ENCODE measurements around the gene MX2. TPM values are rescaled to one million over a fixed set of nuclear protein-coding genes. Genes with fewer than 3 reads are reported as not detected.

MX2 gene
- total and polyA plus RNA-seq, 10 of the 15 experiments (the other 5 are each of a cell fraction or from before 2014, with no cell fraction given) = 10.5 to 167 (median 46.1) TPM

DNA sequence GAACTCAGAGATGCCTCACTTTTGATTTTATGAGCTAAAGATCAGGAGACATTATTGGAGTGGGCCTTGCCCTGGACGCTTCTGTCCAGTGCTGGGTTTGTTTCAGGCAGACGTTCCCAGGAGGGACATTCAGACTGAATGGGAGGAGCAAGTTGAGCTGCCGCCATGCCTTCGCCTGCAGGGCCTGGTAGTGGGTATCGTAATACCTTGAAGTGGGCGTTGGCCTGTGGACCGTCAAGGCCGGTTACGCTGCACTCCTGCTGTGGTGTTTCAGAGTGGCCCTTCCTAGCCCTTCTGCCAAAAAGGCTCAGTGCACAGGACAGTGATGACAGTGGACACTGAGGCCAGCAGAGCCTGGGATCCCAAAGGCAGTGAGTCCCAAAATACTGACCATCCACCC, 43.6 kb upstream of the MX2 start:
- Histone ChIP-seq H3K4me3 (no peak overlapping the region), H3K27me3 (replicated peaks in 1 of 2; ENCODE audit: control insufficient read depth in 2 of 2, insufficient read depth in 2 of 2, low read length in 1 of 2) (peaks cover 0 to 2% of the 10 kb centered on the region in 2 experiments; a peak in 2 of 4 replicates), H3K27ac (ENCODE audit: control insufficient read depth, insufficient read depth) (no peak overlapping the region), H3K4me2 (ENCODE audit: control insufficient read depth, insufficient read depth) (no peak overlapping the region), H3K4me1 (ENCODE audit: control insufficient read depth, insufficient read depth, low read length) (no peaks in the 10 kb centered on the region), H2AFZ (ENCODE audit: control insufficient read depth, low read depth, low read length) (no peak overlapping the region), H4K20me1 (ENCODE audit: control insufficient read depth, insufficient read depth) (no peaks in the 10 kb centered on the region; the same call in 1 of the 2 replicates), H3K9ac (ENCODE audit: control insufficient read depth, insufficient read depth, low read length) (no peak overlapping the region), H3K79me2 (ENCODE audit: control insufficient read depth, insufficient read depth, low read length) (no peaks in the 10 kb centered on the region), H3K9me3 (replicated peaks; ENCODE audit: control insufficient read depth, insufficient read depth, low read length) (no peaks in the 10 kb centered on the region), H3K36me3 (ENCODE audit: control insufficient read depth in 2 of 2, insufficient read depth in 2 of 2, low read length in 1 of 2) (no peaks in the 10 kb centered on the region)
- ChIA-PET SMC1A (ENCODE audit: uncharacterized antibody, unreplicated experiment) (interaction anchor here (0.6 to 1.3 kb wide), 3 partner anchors 9 to 100 kb away, joined by 3 to 4 read pairs (median 3); no protein-coding TSS in a partner anchor), CTCF (interaction anchor here (1.6 to 3.7 kb wide), 2 partner anchors 13 to 35 kb away, joined by 4 to 15 read pairs; no protein-coding TSS in a partner anchor), RAD21 (ENCODE audit: unreplicated experiment) (interaction anchor here (2.2 kb wide), 1 partner anchor 35 kb away, joined by 13 read pairs; no protein-coding TSS in a partner anchor), POLR2A (no interaction called here)
- DNase-seq (ENCODE audit: low read depth, low spot score) (no peak), ATAC-seq (no peak), FAIRE-seq (no peak)
- WGBS (ENCODE audit: insufficient coverage, insufficient replicate concordance, low lambda C conversion rate, missing lambda C conversion rate) = 60% methylated on average over 9 of the region's 9 CpGs
- TF ChIP-seq CBFB (IDR thresholded peaks at IDR 0.05; ENCODE audit: low read depth) (no peak), MTA3 (IDR thresholded peaks at IDR 0.05; ENCODE audit: borderline replicate concordance, low read length) (no peak)
- in situ Hi-C loops (cut with MboI) = no loop called here
- intact Hi-C loops (cut with micrococcal nuclease; ENCODE audit: unreplicated experiment) = no loop called here
- no TSS peak for BruUV-seq (replicated peaks)

DNA sequence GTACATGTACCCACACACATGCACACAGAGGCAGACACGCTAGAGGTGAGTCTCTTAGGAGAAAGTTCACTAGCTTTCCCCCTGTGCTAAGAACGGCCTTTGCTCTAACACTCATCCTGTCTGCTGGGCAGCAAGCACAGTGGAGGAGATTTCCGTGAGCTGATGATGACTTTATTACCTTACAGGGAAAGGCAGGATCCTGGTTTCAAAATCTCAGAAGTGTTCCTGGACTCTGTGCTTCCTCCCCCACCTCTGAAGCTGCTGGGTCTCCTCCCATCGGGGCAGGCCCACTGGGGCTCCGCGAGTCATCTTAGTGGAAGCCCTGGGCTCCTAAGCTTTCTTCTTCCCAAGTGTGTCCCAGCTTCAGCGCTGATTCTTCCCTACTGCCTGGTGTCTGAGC, 42.6 kb upstream of the MX2 start:
- ChIA-PET RAD21 (ENCODE audit: unreplicated experiment) (interaction anchor here (2.2 kb wide), 1 partner anchor 36 kb away, joined by 13 read pairs; no protein-coding TSS in a partner anchor), CTCF (interaction anchor here (1.6 to 3.7 kb wide), 2 partner anchors 12 to 36 kb away, joined by 4 to 15 read pairs; no protein-coding TSS in a partner anchor), POLR2A (no interaction called here), SMC1A (ENCODE audit: uncharacterized antibody, unreplicated experiment) (interaction anchor here (1.3 kb wide), 1 partner anchor 92 kb away, joined by 3 read pairs; no protein-coding TSS in a partner anchor)
- no peak overlapping the region for H3K9ac ChIP-seq (ENCODE audit: control insufficient read depth, insufficient read depth, low read length)
- H3K27me3 ChIP-seq (replicated peaks in 1 of 2; ENCODE audit: control insufficient read depth in 2 of 2, insufficient read depth in 2 of 2, low read length in 1 of 2) = peaks cover 0 to 2% of the 10 kb centered on the region in 2 experiments; a peak in 2 of 4 replicates
- FAIRE-seq (no peak), DNase-seq (ENCODE audit: low read depth, low spot score) (no peak), ATAC-seq (no peak)
- no peaks in the 10 kb centered on the region for H3K4me1 ChIP-seq (ENCODE audit: control insufficient read depth, insufficient read depth, low read length)
- 57% methylated on average over 7 of the region's 7 CpGs for WGBS (ENCODE audit: insufficient coverage, insufficient replicate concordance, low lambda C conversion rate, missing lambda C conversion rate)
- H3K4me3 ChIP-seq = no peak overlapping the region
- no peaks in the 10 kb centered on the region for H3K36me3 ChIP-seq (ENCODE audit: control insufficient read depth in 2 of 2, insufficient read depth in 2 of 2, low read length in 1 of 2)
- H4K20me1 ChIP-seq (ENCODE audit: control insufficient read depth, insufficient read depth) = no peaks in the 10 kb centered on the region; the same call in 1 of the 2 replicates
- intact Hi-C loops (cut with micrococcal nuclease; ENCODE audit: unreplicated experiment) (no loop called here), in situ Hi-C loops (cut with MboI) (no loop called here)
- no peak overlapping the region for H3K27ac ChIP-seq (ENCODE audit: control insufficient read depth, insufficient read depth)
- no TSS peak for BruUV-seq (replicated peaks)
- H3K4me2 ChIP-seq (ENCODE audit: control insufficient read depth, insufficient read depth) = no peak overlapping the region
- H2AFZ ChIP-seq (ENCODE audit: control insufficient read depth, low read depth, low read length) = no peak overlapping the region
- no peaks in the 10 kb centered on the region for H3K9me3 ChIP-seq (replicated peaks; ENCODE audit: control insufficient read depth, insufficient read depth, low read length)
- H3K79me2 ChIP-seq (ENCODE audit: control insufficient read depth, insufficient read depth, low read length) = no peaks in the 10 kb centered on the region
- TF ChIP-seq, protein P1, sequence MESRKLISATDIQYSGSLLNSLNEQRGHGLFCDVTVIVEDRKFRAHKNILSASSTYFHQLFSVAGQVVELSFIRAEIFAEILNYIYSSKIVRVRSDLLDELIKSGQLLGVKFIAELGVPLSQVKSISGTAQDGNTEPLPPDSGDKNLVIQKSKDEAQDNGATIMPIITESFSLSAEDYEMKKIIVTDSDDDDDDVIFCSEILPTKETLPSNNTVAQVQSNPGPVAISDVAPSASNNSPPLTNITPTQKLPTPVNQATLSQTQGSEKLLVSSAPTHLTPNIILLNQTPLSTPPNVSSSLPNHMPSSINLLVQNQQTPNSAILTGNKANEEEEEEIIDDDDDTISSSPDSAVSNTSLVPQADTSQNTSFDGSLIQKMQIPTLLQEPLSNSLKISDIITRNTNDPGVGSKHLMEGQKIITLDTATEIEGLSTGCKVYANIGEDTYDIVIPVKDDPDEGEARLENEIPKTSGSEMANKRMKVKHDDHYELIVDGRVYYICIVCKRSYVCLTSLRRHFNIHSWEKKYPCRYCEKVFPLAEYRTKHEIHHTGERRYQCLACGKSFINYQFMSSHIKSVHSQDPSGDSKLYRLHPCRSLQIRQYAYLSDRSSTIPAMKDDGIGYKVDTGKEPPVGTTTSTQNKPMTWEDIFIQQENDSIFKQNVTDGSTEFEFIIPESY (IDR thresholded peaks at IDR 0.05) = no peak
- TF ChIP-seq NFXL1 (IDR thresholded peaks at IDR 0.05; ENCODE audit: borderline replicate concordance) (no peak), PBX3 (IDR thresholded peaks at IDR 0.05; ENCODE audit: insufficient replicate concordance, low read depth, low read length) (no peak), CBX5 (IDR thresholded peaks at IDR 0.05; ENCODE audit: low read depth) (no peak), WRNIP1 (IDR thresholded peaks at IDR 0.05; ENCODE audit: borderline replicate concordance, low read depth, low read length) (no peak), ZNF207 (IDR thresholded peaks at IDR 0.05; ENCODE audit: borderline replicate concordance) (no peak), TBL1XR1 (IDR thresholded peaks at IDR 0.05; ENCODE audit: low read depth, low read length) (no peak), E2F8 (IDR thresholded peaks at IDR 0.05; ENCODE audit: low read depth, partially characterized antibody) (no peak)
- TF ChIP-seq, protein P2, sequence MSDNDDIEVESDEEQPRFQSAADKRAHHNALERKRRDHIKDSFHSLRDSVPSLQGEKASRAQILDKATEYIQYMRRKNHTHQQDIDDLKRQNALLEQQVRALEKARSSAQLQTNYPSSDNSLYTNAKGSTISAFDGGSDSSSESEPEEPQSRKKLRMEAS (IDR thresholded peaks at IDR 0.05; ENCODE audit: low read depth, low read length) = no peak

Data from GM12878 (cell line).